ENCODE results near the gene GLRX3.

Gene GLRX3

DNA sequence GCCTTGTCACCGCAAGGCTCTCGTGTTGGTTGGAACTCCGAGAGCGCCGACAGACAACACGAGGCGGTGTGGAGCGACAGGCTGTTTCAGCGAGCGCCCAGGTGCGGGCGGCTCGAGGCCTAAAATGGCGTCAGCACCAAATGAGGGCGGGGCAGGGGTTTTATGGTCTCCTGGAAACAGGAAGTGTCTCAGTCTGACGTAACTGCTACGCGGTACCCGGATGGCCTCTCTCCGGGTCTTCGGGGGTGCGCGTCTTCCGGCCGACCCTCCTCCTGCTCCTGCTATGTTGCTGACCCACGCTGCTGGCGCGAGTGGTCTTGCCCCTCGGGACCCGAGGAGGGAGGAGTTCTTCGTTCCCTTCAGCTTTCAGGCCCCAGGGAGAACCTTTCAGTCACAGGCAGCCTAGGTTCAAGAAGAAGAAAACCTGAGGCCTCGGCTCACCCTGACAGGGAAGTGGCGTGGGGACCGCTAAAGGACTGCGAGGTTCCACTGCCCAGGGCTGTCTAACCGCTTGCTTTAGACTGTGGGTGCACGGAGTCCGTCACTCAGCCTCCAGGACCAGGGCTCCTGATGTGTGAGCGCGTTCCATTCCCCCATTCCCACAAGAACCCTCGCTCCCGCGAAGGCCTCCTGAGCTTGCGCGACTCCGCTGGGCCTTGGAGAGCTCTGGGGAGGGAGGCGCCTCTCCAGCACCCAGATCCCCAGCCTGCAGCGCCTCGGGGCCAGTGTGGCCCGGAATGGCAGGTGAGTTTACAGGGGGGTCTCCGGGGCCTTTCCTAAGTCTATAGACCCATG is 77.3 kb downstream of the GLRX3 start:
- DNase-seq, result no peak

DNA sequence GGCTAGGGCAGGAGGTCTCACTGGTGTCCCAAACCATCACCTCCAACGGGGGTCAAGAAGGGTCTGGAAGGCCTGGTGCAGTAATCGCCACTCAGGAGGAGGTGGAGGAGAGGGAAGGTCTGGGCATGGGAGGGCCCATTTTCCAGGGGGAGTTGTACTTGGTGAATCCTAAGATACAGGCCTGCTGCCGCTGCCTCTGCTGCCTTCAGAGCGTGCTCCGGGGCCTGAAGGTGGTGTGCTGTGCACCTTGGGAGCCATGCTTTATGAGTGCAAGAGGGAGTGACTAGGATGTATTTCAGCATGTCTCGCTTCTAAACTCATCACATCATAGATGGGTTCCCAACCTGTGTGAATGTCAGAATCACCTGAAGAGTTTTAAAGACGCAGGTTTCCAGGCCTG is 78.2 kb downstream of the GLRX3 start:
- DNase-seq, result no peak

DNA sequence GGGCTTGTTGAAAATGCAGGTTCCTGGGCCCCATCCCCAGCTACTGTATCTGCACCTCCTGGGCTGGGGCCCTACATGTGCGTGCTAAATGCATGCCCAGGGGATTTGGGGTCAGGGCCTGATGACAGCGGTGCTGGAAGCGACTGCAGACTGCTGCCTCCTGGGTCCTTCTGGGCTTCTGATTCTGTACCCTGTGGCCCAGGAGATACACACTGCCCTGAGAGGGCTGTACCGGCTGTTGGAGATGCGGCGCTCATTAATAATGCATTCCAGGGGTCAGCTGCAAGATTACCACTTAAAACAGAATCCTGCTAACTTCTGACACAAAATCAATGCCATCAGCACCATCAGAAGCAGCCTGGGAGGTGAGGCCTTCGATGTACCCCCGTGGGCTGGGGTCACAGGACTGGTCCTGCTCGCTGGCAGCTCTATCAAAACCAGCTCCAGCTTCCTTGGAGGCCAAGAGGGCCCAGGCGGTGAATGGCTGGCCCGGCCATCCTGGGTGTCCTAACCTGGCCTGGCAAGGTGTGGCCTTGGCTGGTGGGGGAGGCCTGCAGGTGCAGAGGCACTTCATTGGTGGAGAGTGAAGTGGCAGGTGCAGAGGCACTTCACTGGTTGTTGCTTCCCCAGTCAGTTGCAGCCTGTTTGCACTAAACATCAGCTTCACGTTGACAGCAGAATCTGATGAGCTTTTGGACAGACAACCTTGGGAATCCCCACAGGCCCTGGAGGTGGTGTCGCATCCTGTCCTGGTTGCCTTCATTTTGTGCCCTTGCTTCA is 79.2 kb downstream of the GLRX3 start:
- no peak for DNase-seq

DNA sequence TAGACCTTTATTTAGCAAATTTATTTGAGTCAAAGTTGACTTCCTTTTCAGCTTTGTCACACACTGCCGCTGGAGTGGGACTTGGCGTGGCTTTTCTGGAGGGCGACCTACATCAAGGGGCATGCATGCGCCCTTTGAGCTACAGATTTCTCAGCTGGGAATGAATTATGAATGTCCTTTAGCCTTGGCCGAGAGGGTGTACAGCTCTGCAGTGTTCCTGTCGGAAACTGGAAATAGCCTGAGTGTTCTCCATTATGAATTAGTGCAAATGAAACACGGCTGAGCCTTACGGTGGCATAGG is 79.7 kb downstream of the GLRX3 start:
- DNase-seq, result no peak

DNA sequence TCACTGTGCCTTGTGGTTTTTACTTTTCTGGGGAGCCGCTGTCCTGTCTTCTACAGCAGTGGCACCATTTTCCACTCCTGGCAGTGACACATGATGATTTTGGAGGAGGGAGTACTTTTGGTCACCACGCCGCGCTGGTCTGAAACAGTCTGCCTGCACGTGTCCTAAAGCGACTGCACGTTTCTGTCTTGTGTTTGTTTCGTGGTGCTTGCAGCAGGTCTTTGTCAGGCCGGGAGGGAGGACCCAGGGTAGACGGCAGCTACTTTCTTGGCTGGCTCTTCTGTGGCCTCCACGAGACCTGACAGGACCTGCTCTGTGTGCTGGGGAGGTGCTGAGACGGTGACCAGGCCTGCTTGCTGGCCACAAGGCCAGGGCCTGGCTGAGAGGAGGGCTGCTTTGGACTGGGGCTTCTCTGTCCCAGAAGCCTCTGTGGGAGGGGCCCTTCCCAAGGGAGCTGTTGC is 82.0 kb downstream of the GLRX3 start:
- DNase-seq, result no peak

DNA sequence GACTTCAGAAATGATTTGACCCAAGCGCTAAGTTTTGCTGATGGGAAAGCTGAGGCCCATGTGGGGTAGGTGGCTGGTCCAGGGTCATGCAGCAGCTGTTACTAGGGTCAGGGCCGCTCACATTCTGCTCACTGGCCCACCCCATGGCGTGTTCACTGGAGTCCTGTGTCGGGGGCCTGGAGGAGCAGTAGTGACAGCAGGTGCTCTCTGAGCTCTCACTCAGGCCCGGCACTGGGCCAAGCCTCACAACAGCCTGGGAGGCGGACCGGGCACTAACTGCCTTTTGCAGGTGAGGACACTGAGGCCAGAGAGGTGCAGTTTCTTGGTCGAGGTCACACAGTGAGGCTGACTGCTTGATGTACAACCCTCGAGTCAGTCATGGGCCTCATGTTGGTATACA is 82.7 kb downstream of the GLRX3 start:
- DNase-seq, result no peak

DNA sequence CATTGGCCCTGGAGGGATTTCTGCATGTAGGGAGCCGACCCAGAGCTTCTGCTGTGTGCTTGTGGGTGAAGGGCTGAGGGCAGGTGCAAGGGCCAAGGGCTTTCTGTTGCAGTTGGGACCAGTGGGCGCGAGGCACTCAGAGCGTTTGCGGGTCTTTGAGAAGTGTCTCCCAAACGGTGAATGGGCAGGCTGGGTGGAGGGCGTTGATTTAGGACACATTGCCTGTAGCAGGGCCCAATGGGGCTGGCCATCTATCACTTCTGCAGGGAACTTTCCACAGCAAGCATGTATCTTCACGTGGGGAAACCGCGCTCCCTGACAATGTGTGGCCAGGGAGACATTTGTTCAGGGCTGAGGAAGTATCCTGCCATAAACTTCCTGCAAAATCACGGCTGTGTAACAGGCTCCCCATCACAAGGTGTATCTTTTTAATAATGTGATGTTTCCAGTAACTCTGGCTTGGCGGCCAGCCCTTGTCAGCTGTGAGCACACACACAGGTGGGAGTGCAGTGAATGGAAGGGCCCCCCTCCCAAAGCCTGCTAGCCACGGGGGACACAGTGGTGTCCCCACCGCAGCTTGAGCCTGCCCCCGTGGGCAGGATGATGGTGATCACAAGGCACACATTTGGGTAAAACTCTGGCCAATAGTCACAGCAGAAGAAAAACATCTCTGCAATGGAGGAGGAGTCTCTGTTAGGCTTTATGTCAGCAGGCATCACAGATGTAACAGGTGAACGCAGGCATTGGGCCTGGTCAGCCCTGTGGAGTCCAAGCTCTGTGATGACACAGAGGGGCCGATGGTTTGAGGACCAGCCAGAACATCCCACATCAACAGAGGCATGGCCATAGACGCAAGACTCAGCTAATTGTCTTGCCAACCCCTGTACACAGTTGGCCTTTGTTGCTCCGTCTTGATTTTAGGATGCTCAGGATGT is 84.3 kb downstream of the GLRX3 start:
- DNase-seq, result no peak

DNA sequence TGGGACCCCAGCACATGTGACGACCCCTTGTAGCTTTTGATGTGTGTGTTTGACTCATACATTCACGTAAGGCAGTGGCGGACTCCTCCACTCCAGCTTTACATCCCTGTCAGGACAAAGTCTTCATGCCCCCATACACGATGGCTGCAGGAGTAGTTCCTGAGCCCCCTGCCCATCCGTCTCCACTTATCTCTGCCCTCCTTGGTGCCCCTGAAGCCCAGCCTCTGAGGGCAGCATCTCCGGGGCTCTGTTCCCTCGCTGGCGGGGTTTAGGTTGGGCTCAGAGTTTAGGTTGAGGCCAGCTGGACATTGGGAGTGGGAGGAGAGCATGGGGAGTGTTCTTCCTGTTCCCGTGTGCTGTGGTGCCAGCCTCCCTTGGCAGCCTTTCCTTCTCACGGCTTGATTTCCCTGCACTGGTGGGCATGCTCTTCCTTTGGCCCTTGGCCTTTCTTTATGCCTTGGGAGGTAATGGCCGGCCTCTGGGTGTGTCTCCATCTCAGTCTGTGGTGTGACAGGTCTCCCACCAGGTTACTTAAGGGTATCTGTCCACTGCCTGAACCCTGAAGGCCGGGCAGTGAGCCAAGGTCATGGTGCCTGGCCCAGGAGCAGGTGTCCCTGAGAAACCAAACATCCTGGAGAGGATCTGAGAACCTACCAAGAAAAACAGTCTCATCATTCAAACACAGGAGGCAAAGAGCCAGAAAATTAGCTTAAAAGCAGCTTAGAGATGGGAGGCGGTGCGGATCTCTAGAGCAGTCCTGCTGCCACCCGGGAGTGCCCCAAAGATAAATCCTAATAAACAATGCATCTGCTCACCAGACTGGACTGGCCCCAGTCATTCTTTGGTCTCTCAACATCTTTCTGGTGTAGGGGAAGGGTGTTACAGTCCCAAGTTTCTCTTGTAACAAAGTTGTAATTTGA is 85.5 kb downstream of the GLRX3 start:
- no peak for DNase-seq

DNA sequence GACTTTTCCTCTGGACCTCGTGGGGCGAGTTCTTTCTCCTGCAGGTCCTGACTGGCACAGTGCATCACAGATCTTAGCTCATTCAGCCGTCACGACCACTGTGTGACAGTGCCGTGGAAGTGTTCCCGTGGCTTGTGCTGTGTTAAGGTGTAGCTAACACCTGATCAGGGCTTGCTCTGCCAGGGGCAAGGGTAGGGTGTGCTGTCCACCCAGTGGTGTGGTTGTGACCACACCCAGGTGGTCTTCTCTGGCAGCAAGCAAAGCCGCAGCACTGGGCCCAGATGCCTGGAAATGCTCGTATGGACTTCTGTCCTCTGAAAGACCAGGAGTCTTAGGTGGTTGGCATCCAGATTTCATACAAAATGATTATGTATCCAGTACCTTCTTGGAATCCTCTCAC is 86.2 kb downstream of the GLRX3 start:
- no peak for DNase-seq

DNA sequence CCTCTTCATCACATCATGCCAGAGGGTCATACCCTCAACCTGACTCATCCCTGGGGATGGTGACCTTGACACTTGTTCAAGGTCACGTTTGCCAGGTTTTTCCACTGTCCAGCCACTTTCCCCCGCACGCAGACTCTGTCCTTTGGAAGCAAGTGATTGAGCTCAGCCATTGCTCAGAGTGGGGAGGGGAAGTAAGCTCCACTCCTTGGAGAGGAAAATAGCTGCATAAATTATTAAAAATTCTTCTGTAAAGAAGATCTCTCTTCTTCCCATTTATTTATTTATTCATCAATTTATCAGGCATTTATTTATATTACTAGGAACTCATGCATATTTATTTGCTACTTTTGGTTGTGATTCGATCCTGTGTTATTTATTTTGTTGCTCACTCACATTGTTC is 88.0 kb downstream of the GLRX3 start:
- DNase-seq, result no peak

DNA sequence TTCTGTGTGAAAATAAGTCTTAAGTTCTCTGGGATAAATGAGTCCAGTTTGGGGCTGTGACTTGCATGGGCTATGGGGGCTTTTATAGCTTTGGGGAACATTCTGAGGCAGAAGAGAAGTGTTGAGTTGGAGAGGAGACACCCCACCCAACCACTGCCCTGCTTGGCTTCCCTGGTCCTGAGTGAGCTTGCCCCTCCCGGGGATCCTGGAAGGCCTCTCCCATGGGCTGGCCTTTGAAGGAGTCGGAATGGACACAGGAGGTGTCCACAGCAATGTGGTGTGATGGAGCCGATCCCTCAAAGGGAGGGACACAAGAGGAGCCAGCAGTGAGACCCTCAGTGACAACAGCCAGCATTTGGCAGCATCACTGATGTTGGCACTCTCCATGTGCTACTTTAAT is 89.8 kb downstream of the GLRX3 start:
- DNase-seq, result no peak

DNA sequence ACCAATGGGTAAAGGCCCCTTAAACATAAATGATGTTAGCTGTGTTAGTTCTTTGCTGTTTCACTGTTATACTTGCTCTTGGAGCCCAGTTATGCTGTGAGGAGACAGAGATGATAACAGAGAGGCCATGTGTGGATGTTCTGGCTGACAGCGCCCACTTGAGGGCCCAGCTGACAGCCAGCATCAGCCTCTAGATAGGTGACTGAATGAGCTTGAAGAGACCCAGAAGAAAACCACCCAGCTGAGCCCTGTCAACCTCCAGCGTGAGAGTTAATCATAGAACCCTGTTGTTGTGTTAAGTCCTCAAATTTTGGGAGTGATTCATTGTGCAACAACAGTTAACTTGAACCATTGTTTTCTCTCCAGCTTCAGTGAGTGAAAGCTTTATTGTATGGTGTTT is 91.7 kb downstream of the GLRX3 start:
- DNase-seq, result no peak

Data from amniotic stem cell (primary cell).